ENCODE data around the gene ALK.
"Not testable (repeated sequence)": the region's sequence is repeated elsewhere in the genome, so short reads cannot be mapped to it uniquely, and the experiment has no call there.

The ALK gene

GRCh38 chr2:29278966-29279365 lies 642.4 kb downstream of the ALK start:
- DNase-seq (ENCODE audit: low read depth in 2 of 2): no peak

GRCh38 chr2:29276151-29276550 lies 645.2 kb downstream of the ALK start:
- no peak for DNase-seq (ENCODE audit: low read depth in 2 of 2)

- DNase-seq (ENCODE audit: low read depth in 2 of 2): no peak
These were observed 646.2 kb downstream of the ALK start for GRCh38 chr2:29275186-29275585.

- DNase-seq (ENCODE audit: low read depth in 2 of 2): no peak
These were observed 647.4 kb downstream of the ALK start for GRCh38 chr2:29273685-29274611.

GRCh38 chr2:29273004-29273684 lies 648.2 kb downstream of the ALK start:
- DNase-seq (ENCODE audit: low read depth in 2 of 2): no peak

GRCh38 chr2:29272311-29272710 lies 649.1 kb downstream of the ALK start:
- DNase-seq (ENCODE audit: low read depth in 2 of 2): no peak

- no peak for DNase-seq (ENCODE audit: low read depth in 2 of 2)
These were observed 650.7 kb downstream of the ALK start for GRCh38 chr2:29270701-29271121.

GRCh38 chr2:29269765-29270109 lies 651.6 kb downstream of the ALK start:
- no peak for DNase-seq (ENCODE audit: low read depth in 2 of 2)

- DNase-seq (ENCODE audit: low read depth in 2 of 2): no peak
These were observed 652.2 kb downstream of the ALK start for GRCh38 chr2:29269095-29269764.

GRCh38 chr2:29267720-29268119 lies 653.7 kb downstream of the ALK start:
- DNase-seq (ENCODE audit: low read depth in 2 of 2): no peak

- no peak for DNase-seq (ENCODE audit: low read depth in 2 of 2)
These were observed 657.5 kb downstream of the ALK start for GRCh38 chr2:29263886-29264285.

GRCh38 chr2:29262681-29263260 lies 658.6 kb downstream of the ALK start:
- no peak for DNase-seq (ENCODE audit: low read depth in 2 of 2)

GRCh38 chr2:29261003-29261402 lies 660.4 kb downstream of the ALK start:
- DNase-seq (ENCODE audit: low read depth in 2 of 2): no peak

GRCh38 chr2:29260142-29260772 lies 661.1 kb downstream of the ALK start:
- DNase-seq (ENCODE audit: low read depth in 2 of 2): no peak

GRCh38 chr2:29259221-29259620 lies 662.2 kb downstream of the ALK start:
- no peak for DNase-seq (ENCODE audit: low read depth in 2 of 2)

- DNase-seq (ENCODE audit: low read depth in 2 of 2): no peak
These were observed 666.4 kb downstream of the ALK start for GRCh38 chr2:29255004-29255403.

GRCh38 chr2:29253495-29254275 lies 667.7 kb downstream of the ALK start:
- DNase-seq (ENCODE audit: low read depth in 2 of 2): not testable (repeated sequence)

GRCh38 chr2:29253026-29253425 lies 668.4 kb downstream of the ALK start:
- DNase-seq (ENCODE audit: low read depth in 2 of 2): no peak

- no peak for DNase-seq (ENCODE audit: low read depth in 2 of 2)
These were observed 670.0 kb downstream of the ALK start for GRCh38 chr2:29251406-29251805.

GRCh38 chr2:29250977-29251376 lies 670.4 kb downstream of the ALK start:
- no peak for DNase-seq (ENCODE audit: low read depth in 2 of 2)

- DNase-seq (ENCODE audit: low read depth in 2 of 2): no peak
These were observed 671.6 kb downstream of the ALK start for GRCh38 chr2:29249666-29250253.

Measured in stimulated activated CD4-positive, alpha-beta T cell treated with anti-CD3 and anti-CD28 coated beads, Interleukin-12 subunit alpha, Interleukin-12 subunit beta, amount 100 ng/mL, for 24 hours (primary cell).